Osteocyte (in vitro differentiated cells): ENCODE measurements around the gene ZBTB5. TPM values are rescaled to one million over a fixed set of nuclear protein-coding genes. Genes with fewer than 3 reads are reported as not detected.

ENCODE experiments used
- DNase-seq: peaks from one replicate; pipeline ENCODE4 v3.0.0; 2021; ENCODE audit warnings: mixed read lengths; ENCODE audit not compliant: unreplicated experiment; ENCODE audit errors: extremely low spot score
- H3K27ac Mint-ChIP-seq: one replicate; pipeline ENCODE4 v1.8.0; 2021; ENCODE audit warnings: mild to moderate bottlenecking, mixed read lengths; ENCODE audit not compliant: unreplicated experiment
- H3K27me3 Mint-ChIP-seq: one replicate; pipeline ENCODE4 v1.8.0; 2021; ENCODE audit warnings: mixed read lengths; ENCODE audit not compliant: unreplicated experiment
- H3K36me3 Mint-ChIP-seq: one replicate; pipeline ENCODE4 v1.8.0; 2021; ENCODE audit warnings: mixed read lengths; ENCODE audit not compliant: unreplicated experiment
- H3K4me1 Mint-ChIP-seq: one replicate; pipeline ENCODE4 v1.8.0; 2021; ENCODE audit warnings: mixed read lengths; ENCODE audit not compliant: unreplicated experiment
- H3K4me3 Mint-ChIP-seq: one replicate; pipeline ENCODE4 v1.8.0; 2021; ENCODE audit warnings: mild to moderate bottlenecking, moderate library complexity, mixed read lengths; ENCODE audit not compliant: unreplicated experiment
- H3K9me3 Mint-ChIP-seq: one replicate; pipeline ENCODE4 v1.8.0; 2021; ENCODE audit warnings: mixed read lengths; ENCODE audit not compliant: unreplicated experiment
- total RNA-seq: library from RNA; stranded (reverse); gene quantifications from 2 replicates; pipeline ENCODE4 v1.2.1, GENCODE V29; 2021
- TF ChIP-seq, protein P1 (sequence below): fragments of 200-600 bp; sonication (generic); IDR thresholded peaks from 2 replicates; pipeline ENCODE4 v1.5.0; 2021; ENCODE audit warnings: antibody characterized with exemption, mild to moderate bottlenecking, moderate library complexity

The ZBTB5 gene
- total RNA-seq, 1 donor from 2014 or later: 16.3 TPM

DNA sequence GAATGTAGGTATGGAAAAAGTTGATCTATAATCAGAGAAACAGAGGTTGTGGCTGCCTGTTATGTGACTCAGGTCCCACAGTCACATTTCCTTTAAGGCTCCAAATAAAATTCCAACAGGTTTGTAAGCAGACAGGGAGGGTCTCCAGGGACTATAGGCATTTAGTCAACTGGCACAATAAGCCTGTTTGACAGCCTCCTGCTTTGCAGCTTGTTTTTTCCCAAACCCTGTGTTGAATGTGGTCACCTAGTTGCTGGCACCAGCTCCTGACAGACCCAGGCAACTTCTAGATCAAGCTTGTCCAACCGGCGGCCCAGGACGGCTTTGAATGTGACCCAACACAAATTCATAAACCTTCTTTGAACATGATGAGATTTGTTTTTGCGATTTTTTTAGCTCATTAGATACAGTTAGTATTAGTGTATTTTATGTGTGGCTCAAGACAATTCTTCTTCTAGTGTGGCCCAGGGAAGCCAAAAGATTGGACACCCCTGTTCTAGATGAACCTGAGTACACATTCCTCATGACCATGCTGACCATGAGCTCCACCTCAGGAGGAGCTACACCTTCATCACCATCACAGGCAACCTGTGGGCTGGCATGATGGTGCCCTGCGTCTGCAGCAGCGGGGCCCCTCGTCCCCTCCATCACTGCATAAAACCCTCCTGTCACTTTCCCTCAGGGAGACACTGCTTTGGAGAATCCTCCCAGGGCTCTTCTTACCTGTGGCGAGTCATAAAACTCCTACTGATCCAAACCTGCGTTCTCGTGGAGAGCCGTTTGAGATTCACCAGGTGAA is 58.4 kb downstream of the ZBTB5 start:
- Mint-ChIP-seq H3K27ac (no peak overlapping the region), H3K4me3 (no peak overlapping the region), H3K27me3 (peaks cover 23% of the 10 kb centered on the region), H3K36me3 (no peaks in the 10 kb centered on the region), H3K4me1 (peaks cover 1% of the 10 kb centered on the region), H3K9me3 (no peaks in the 10 kb centered on the region)
- DNase-seq: no peak
- TF ChIP-seq, protein P1, sequence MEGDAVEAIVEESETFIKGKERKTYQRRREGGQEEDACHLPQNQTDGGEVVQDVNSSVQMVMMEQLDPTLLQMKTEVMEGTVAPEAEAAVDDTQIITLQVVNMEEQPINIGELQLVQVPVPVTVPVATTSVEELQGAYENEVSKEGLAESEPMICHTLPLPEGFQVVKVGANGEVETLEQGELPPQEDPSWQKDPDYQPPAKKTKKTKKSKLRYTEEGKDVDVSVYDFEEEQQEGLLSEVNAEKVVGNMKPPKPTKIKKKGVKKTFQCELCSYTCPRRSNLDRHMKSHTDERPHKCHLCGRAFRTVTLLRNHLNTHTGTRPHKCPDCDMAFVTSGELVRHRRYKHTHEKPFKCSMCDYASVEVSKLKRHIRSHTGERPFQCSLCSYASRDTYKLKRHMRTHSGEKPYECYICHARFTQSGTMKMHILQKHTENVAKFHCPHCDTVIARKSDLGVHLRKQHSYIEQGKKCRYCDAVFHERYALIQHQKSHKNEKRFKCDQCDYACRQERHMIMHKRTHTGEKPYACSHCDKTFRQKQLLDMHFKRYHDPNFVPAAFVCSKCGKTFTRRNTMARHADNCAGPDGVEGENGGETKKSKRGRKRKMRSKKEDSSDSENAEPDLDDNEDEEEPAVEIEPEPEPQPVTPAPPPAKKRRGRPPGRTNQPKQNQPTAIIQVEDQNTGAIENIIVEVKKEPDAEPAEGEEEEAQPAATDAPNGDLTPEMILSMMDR: no peak

DNA sequence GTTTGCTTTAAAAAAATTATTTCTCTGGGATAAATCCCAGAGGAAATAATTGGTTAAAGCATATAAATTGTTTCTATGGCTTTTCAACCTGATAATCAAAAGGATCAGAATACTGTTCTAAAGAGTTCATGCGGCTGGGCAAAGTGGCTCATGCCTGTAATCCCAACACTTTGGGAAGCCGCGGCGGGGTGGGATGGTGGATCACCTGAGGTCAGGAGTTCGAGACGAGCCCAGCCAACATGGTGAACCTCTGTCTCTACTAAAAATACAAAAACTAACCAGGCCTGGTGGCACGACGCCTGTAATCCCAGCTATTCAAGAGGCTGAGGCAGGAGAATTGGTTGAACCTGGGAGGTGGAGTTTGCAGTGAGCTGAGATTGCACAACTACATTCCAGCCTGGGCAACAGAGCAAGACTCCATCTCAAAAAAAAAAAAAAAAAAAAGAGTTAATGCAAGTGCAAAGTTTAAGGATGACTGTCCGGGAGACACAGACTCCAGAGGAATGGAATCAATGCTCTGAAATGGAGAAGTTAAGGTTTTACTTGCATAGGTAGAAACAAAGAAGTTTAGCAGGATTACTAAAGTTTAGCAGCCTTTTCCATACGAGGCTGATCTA is 59.4 kb downstream of the ZBTB5 start:
- TF ChIP-seq, protein P1: no peak
- no peaks in the 10 kb centered on the region for H3K36me3 Mint-ChIP-seq
- no peak overlapping the region for H3K27ac Mint-ChIP-seq
- no peaks in the 10 kb centered on the region for H3K4me1 Mint-ChIP-seq
- no peak overlapping the region for H3K4me3 Mint-ChIP-seq
- no peak for DNase-seq
- H3K9me3 Mint-ChIP-seq: no peaks in the 10 kb centered on the region
- peaks cover 26% of the 10 kb centered on the region for H3K27me3 Mint-ChIP-seq

DNA sequence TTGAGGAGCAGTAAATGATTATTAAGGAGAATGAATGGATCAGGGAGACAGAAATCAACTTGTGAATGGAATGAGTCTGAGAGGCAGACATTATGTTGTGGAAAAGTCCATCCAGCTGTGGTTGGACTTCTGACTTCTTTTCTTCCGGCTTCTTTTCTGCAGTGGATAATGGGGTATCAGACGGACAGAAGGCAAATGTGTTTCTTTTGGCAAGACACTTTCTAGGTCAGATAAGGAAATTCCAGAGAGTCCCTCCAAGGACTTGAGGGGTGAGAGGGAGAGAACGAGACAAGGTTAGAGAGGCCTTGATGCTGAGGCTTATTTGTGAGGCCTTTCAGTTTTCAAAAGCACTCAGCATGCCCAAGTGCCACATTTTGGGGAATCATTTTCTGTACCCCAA is 59.9 kb downstream of the ZBTB5 start:
- Mint-ChIP-seq H3K36me3 (no peaks in the 10 kb centered on the region), H3K27ac (no peak overlapping the region), H3K4me3 (no peak overlapping the region), H3K27me3 (peaks cover 26% of the 10 kb centered on the region), H3K9me3 (no peaks in the 10 kb centered on the region), H3K4me1 (no peaks in the 10 kb centered on the region)
- no peak for DNase-seq
- TF ChIP-seq, protein P1: no peak

DNA sequence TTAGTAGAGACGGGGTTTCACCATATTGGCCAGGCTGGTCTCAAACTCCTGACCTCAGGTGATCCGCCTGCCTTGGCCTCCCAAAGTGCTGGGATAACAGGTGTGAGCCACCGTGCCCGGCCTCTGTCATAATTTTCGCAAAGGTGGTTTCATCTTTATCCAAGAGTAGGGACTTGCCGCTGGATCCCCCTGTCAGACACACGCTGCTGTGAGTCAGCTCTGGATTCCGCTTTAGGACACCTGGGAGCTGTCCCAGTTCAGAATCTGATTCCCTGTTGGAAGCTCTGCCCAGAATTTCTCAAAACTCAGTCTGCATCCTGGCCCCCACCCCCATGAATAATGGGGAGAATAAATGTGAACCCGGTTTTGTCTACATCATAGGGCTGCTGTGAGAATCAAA is 60.7 kb downstream of the ZBTB5 start:
- TF ChIP-seq, protein P1: no peak
- Mint-ChIP-seq H3K27ac (no peak overlapping the region), H3K36me3 (no peaks in the 10 kb centered on the region), H3K27me3 (peaks cover 28% of the 10 kb centered on the region), H3K9me3 (no peaks in the 10 kb centered on the region), H3K4me3 (no peak overlapping the region), H3K4me1 (no peaks in the 10 kb centered on the region)
- DNase-seq: no peak

DNA sequence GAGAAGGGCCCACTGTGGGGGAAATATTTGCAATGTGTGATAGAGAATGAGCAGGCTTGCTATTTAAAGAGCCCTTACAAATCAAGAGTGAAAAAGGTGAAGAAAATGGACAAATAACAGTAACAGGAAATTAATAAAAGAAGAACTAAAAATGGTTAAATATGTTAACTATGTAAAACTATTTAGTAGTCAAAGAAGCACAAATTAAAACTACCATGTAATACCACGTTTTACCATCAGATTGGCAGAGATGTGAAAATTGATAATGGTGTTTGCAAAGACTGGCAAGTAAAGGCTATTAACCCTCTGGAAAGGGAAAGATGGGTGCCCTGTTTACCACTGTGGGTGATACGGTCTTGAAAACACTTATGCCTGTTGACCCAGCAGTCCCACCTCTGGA is 65.9 kb downstream of the ZBTB5 start:
- DNase-seq: no peak
- Mint-ChIP-seq H3K36me3 (no peaks in the 10 kb centered on the region), H3K9me3 (no peaks in the 10 kb centered on the region), H3K4me3 (no peak overlapping the region), H3K4me1 (no peaks in the 10 kb centered on the region), H3K27me3 (peaks cover 35% of the 10 kb centered on the region), H3K27ac (no peak overlapping the region)
- TF ChIP-seq, protein P1: no peak
